HG03135 (cell line): ENCODE data around the gene ESR2.

ENCODE experiments used
- ATAC-seq: cut with Tn5 transposase; IDR thresholded peaks from one replicate; pipeline ENCODE4 v1.9.1; 2021; ENCODE audit warnings: mild to moderate bottlenecking, moderate library complexity; ENCODE audit not compliant: unreplicated experiment

The ESR2 gene

GRCh38 chr14:64095620-64096019, 198.6 kb downstream of the ESR2 start:
- no peak for ATAC-seq

GRCh38 chr14:64092940-64093339, 201.2 kb downstream of the ESR2 start:
- no peak for ATAC-seq

- no peak for ATAC-seq
These were observed 201.8 kb downstream of the ESR2 start for GRCh38 chr14:64092338-64092737.

- ATAC-seq: no peak
These were observed 203.0 kb downstream of the ESR2 start for GRCh38 chr14:64091217-64091616.

GRCh38 chr14:64089920-64090319, 204.3 kb downstream of the ESR2 start:
- no peak for ATAC-seq

GRCh38 chr14:64088647-64088964, 205.6 kb downstream of the ESR2 start:
- ATAC-seq: no peak

GRCh38 chr14:64082837-64083236, 211.3 kb downstream of the ESR2 start:
- ATAC-seq: no peak

GRCh38 chr14:64081174-64081746, 212.9 kb downstream of the ESR2 start:
- no peak for ATAC-seq

GRCh38 chr14:64080452-64080851, 213.7 kb downstream of the ESR2 start:
- no peak for ATAC-seq

- no peak for ATAC-seq
These were observed 218.6 kb downstream of the ESR2 start for GRCh38 chr14:64075613-64076005.

GRCh38 chr14:64074961-64075612, 219.1 kb downstream of the ESR2 start:
- ATAC-seq: no peak

- ATAC-seq: no peak
These were observed 224.4 kb downstream of the ESR2 start for GRCh38 chr14:64069634-64070359.

- ATAC-seq: no peak
These were observed 229.7 kb downstream of the ESR2 start for GRCh38 chr14:64064447-64064846.

- ATAC-seq: no peak
These were observed 231.6 kb downstream of the ESR2 start for GRCh38 chr14:64062381-64063115.

- no peak for ATAC-seq
These were observed 232.5 kb downstream of the ESR2 start for GRCh38 chr14:64061706-64062105.

GRCh38 chr14:64061115-64061514, 233.1 kb downstream of the ESR2 start:
- ATAC-seq: no peak

GRCh38 chr14:64060648-64061096, 233.5 kb downstream of the ESR2 start:
- no peak for ATAC-seq

GRCh38 chr14:64060199-64060545, 234.0 kb downstream of the ESR2 start:
- ATAC-seq: no peak

- ATAC-seq: no peak
These were observed 234.5 kb downstream of the ESR2 start for GRCh38 chr14:64059454-64060198.

GRCh38 chr14:64053694-64054669, 240.2 kb downstream of the ESR2 start:
- no peak for ATAC-seq
